ENCODE measurements around the gene SERTM1. TPM values are rescaled to one million over a fixed set of nuclear protein-coding genes. Genes with fewer than 3 reads are reported as not detected.

The SERTM1 gene
- not detected in 2 replicates for total RNA-seq

DNA sequence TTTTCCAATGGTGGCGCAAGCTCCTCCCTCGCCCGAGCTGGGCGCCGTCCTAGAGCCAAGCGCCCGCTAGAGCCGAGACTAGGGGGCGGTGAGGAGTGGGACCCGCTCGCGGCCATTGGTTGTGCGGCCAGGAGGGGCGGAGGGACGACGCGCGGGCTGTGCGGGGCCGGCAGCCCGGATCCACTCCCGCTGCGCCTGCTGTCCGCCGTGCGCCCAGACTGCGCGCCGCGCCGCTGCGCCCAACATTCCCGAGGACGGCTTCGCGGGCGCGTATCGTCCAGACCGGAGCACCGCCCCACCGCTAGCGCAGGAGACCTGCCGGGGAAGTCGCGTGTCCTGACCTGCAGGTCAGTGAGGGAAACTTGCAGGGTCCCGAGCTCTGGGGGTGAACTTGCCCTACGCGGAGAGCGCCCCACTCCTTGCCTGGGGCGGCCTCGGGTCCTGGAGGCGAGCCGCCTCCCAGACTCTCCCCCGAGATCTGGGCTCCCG lies at the start of gene SERTM1:
TSS of gene SERTM1 (plus strand) at position 183 of the 489 bp plus-strand sequence. CDS start 21,059 bp downstream, outside the sequence.

Other genes with a start within 250 kb of the SERTM1 start
- 0.43 and 1.1 TPM in 2 replicates for gene CCNA1, start 241.5 kb upstream of the SERTM1 start, total RNA-seq
- 1.5 and 2.3 TPM in 2 replicates for gene RFXAP, start 145.2 kb downstream of the SERTM1 start, total RNA-seq
- gene SMAD9, start 246.2 kb downstream of the SERTM1 start, total RNA-seq, result 0.88 and 1.3 TPM in 2 replicates

Data from placental pericyte (primary cell).